Progenitor cell of endocrine pancreas (in vitro differentiated cells): ENCODE data around the gene TCEA2. TPM values are rescaled to one million over a fixed set of nuclear protein-coding genes. Genes with fewer than 3 reads are reported as not detected.

Experiments
- DNase-seq: peaks from one replicate; pipeline ENCODE4 v3.0.0; 2021; ENCODE audit warnings: low spot score; ENCODE audit not compliant: unreplicated experiment
- H3K27ac Mint-ChIP-seq: 2 replicates; pipeline ENCODE4 v1.8.0; 2021; ENCODE audit warnings: mild to moderate bottlenecking, moderate library complexity, mixed read lengths
- H3K27me3 Mint-ChIP-seq: 2 replicates; pipeline ENCODE4 v1.8.0; 2021; ENCODE audit warnings: mixed read lengths
- H3K36me3 Mint-ChIP-seq: 2 replicates; pipeline ENCODE4 v1.8.0; 2022; ENCODE audit warnings: mixed read lengths; ENCODE audit not compliant: insufficient read depth
- H3K4me1 Mint-ChIP-seq: 2 replicates; pipeline ENCODE4 v1.8.0; 2021; ENCODE audit warnings: low read depth, mixed read lengths
- H3K4me3 Mint-ChIP-seq: 2 replicates; pipeline ENCODE4 v1.8.0; 2021; ENCODE audit warnings: low read depth, mild to moderate bottlenecking, moderate library complexity, mixed read lengths
- H3K9me3 Mint-ChIP-seq: 2 replicates; pipeline ENCODE4 v1.8.0; 2021; ENCODE audit warnings: low read depth, mixed read lengths
- CTCF ChIP-seq: fragments of 200-600 bp; sonication (generic); IDR thresholded peaks from one replicate; pipeline ENCODE4 v1.5.0; 2021; ENCODE audit warnings: antibody characterized with exemption, mild to moderate bottlenecking; ENCODE audit not compliant: unreplicated experiment
- long read RNA-seq: library from polyadenylated mRNA; unstranded; transcript quantifications from one replicate; pipeline ENCODE4 v2.0.0, GENCODE V29; 2020
- total RNA-seq: library from RNA; stranded (reverse); gene quantifications from 2 replicates; pipeline ENCODE4 v1.2.1, GENCODE V29; 2021

Gene TCEA2
- 86.7 and 92.7 TPM in 2 replicates for total RNA-seq
- long read RNA-seq, partial matches to known transcripts: 2 of 2 reads
- long read RNA-seq, other reads (novel, unspliced or antisense): 0 of 2 reads

- TF ChIP-seq CTCF: no peak
- peak within 1 kb of the TSS; percentile 84 for H3K27ac Mint-ChIP-seq
- peaks cover 18% of the 10 kb centered on the region for H3K4me1 Mint-ChIP-seq
- H3K4me3 Mint-ChIP-seq: peak within 1 kb of the TSS; percentile 86
- H3K27me3 Mint-ChIP-seq: no peaks in the 10 kb centered on the region
- H3K9me3 Mint-ChIP-seq: no peaks in the 10 kb centered on the region
- peak; percentile 94 for DNase-seq
- no peaks in the 10 kb centered on the region for H3K36me3 Mint-ChIP-seq
Measured at GRCh38 chr20:64062596-64063388, at the start of gene TCEA2. Gene TCEA2 (plus strand): TSS chr20:64063198. CDS start chr20:64063313, 115 bp downstream.

GRCh38 chr20:64015635-64016034 lies 47.4 kb upstream of the TCEA2 start:
- Mint-ChIP-seq H3K4me1 (no peaks in the 10 kb centered on the region), H3K36me3 (peaks cover 21% of the 10 kb centered on the region), H3K27ac (no peak overlapping the region), H3K27me3 (no peaks in the 10 kb centered on the region), H3K4me3 (no peak overlapping the region), H3K9me3 (no peaks in the 10 kb centered on the region)
- DNase-seq: no peak
- TF ChIP-seq CTCF: no peak

GRCh38 chr20:64021124-64021975 lies 41.6 kb upstream of the TCEA2 start:
- no peaks in the 10 kb centered on the region for H3K9me3 Mint-ChIP-seq
- H3K27me3 Mint-ChIP-seq: no peaks in the 10 kb centered on the region
- peaks cover 5% of the 10 kb centered on the region for H3K4me1 Mint-ChIP-seq
- H3K27ac Mint-ChIP-seq: no peak overlapping the region
- no peak for TF ChIP-seq CTCF
- H3K36me3 Mint-ChIP-seq: peaks cover 22% of the 10 kb centered on the region
- DNase-seq: no peak
- H3K4me3 Mint-ChIP-seq: no peak overlapping the region

GRCh38 chr20:64022671-64023360 lies 40.2 kb upstream of the TCEA2 start:
- Mint-ChIP-seq H3K27me3 (no peaks in the 10 kb centered on the region), H3K4me3 (no peak overlapping the region), H3K4me1 (peaks cover 5% of the 10 kb centered on the region), H3K36me3 (peaks cover 17% of the 10 kb centered on the region), H3K9me3 (no peaks in the 10 kb centered on the region), H3K27ac (no peak overlapping the region)
- TF ChIP-seq CTCF: no peak
- no peak for DNase-seq
